ENCODE data around the gene TMEM80.
"Not testable (repeated sequence)": the region's sequence is repeated elsewhere in the genome, so short reads cannot be mapped to it uniquely, and the experiment has no call there.

DNA sequence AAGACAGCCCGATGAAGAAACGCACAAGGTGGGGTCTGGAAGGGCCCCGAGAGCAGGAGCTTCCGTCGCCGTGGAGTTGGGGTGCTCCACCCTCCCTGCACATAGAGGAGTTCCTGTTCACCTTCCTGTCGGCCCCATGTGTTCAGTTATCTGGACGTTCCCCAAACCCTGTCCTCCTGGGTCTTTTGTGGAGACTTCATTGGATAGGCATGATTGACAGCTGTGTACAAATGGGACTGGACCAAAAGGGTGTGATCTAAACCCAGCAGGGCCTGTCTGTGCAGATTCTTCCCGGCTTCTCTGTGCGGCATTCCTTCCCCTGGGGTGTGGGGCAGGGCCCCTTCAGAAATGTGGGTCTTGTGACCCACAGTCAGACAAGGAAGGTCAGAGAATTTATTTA, 42.3 kb downstream of the TMEM80 start:
- TF ChIP-seq, protein P1, sequence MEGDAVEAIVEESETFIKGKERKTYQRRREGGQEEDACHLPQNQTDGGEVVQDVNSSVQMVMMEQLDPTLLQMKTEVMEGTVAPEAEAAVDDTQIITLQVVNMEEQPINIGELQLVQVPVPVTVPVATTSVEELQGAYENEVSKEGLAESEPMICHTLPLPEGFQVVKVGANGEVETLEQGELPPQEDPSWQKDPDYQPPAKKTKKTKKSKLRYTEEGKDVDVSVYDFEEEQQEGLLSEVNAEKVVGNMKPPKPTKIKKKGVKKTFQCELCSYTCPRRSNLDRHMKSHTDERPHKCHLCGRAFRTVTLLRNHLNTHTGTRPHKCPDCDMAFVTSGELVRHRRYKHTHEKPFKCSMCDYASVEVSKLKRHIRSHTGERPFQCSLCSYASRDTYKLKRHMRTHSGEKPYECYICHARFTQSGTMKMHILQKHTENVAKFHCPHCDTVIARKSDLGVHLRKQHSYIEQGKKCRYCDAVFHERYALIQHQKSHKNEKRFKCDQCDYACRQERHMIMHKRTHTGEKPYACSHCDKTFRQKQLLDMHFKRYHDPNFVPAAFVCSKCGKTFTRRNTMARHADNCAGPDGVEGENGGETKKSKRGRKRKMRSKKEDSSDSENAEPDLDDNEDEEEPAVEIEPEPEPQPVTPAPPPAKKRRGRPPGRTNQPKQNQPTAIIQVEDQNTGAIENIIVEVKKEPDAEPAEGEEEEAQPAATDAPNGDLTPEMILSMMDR (conservative IDR thresholded peaks at IDR 0.05 in 1 of 2, IDR thresholded peaks at IDR 0.05 in 1 of 2; ENCODE audit: low read depth in 1 of 2, low read length in 2 of 2), result not testable (repeated sequence)
- not testable (repeated sequence) for TF ChIP-seq EZH2 (IDR thresholded peaks at IDR 0.05; ENCODE audit: low read length, missing control alignments)

All from fibroblast of lung (primary cell).